HG02943 (cell line): Measurements from ENCODE around the gene NAP1L3.

Experiments
- ATAC-seq: cut with Tn5 transposase; IDR thresholded peaks from one replicate; pipeline ENCODE4 v1.9.1; 2021; ENCODE audit warnings: mild to moderate bottlenecking, low read depth, moderate library complexity; ENCODE audit not compliant: unreplicated experiment

Gene NAP1L3, protein sequence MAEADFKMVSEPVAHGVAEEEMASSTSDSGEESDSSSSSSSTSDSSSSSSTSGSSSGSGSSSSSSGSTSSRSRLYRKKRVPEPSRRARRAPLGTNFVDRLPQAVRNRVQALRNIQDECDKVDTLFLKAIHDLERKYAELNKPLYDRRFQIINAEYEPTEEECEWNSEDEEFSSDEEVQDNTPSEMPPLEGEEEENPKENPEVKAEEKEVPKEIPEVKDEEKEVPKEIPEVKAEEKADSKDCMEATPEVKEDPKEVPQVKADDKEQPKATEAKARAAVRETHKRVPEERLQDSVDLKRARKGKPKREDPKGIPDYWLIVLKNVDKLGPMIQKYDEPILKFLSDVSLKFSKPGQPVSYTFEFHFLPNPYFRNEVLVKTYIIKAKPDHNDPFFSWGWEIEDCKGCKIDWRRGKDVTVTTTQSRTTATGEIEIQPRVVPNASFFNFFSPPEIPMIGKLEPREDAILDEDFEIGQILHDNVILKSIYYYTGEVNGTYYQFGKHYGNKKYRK

GRCh38 chrX:93673056-93673868, at the start of gene NAP1L3:
Gene NAP1L3 (minus strand): TSS chrX:93673578. CDS start chrX:93673304, 274 bp downstream.
- no peak for ATAC-seq

GRCh38 chrX:93711076-93711475, 37.7 kb upstream of the NAP1L3 start:
- no peak for ATAC-seq

DNA sequence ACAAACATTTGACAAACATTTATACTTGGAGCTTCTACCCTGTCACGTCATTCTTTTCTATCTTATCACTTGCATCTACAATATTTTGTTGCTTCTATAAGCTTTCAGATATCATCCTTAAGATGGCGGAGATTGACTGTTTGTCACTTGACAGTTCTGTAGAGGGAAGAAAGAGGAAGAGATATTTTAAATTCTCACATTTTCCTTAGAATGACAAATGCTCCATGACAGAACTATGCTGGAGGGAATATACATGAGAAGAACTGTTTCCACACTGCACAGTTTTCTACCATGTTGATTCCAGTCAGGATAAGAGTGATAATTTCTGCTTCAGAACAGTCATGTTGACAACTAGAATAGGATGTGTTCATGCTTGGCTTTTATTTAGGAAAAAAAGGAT, 30.3 kb upstream of the NAP1L3 start:
- no peak for ATAC-seq

- ATAC-seq: no peak
Measured at GRCh38 chrX:93695981-93696380, 22.6 kb upstream of the NAP1L3 start.

DNA sequence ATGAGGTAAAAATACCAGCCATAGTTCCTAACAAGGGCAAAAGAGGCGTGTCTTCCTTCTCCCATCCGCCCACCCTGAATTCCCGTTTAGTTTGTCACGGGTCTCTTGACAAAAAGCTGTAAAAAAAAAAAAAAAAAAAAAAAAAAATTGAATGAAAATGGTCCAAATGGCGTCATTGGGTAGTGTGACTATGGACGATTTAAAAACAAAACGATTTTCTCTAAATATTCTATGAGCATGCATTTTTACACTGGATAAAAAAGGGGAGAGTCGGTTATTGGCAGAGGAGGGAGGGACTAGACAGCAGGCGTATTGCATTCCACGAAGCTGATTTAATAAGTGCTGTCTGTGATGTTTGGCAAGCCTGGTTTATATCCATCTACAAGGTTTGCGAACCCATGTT, 492 bp upstream of the NAP1L3 start, which contains the start of gene FAM133A:
TSS of gene FAM133A (plus strand) at position 338 of the 403 bp plus-strand sequence. CDS start 35,214 bp downstream, outside the sequence.
- no peak for ATAC-seq

DNA sequence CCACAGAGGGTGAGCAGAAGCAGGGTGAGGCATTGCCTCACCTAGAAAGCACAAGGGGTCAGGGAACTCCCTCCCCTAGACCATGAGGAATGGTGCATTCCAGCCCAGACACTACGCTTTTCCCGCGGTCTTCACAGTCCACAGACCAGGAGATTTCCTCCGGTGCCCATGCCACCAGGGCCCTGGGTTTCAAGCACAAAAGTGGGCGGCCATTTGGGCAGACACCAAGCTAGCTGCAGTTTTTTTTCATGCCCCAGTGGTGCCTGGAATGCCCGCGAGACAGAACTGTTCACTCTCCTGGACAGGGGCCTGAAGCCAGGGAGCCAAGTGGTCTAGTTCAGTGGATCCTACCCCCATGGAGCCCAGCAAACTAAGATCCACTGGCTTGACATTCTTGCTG, 12.8 kb downstream of the NAP1L3 start:
- no peak for ATAC-seq

GRCh38 chrX:93649381-93649780, 24.0 kb downstream of the NAP1L3 start:
- ATAC-seq: no peak

GRCh38 chrX:93637591-93637990, 35.8 kb downstream of the NAP1L3 start:
- ATAC-seq: no peak
